Liver (tissue), 9 donors: ENCODE results near the gene TTF2. TPM values are rescaled to one million over a fixed set of nuclear protein-coding genes. Genes with fewer than 3 reads are reported as not detected.

Experiments
- DNase-seq: peaks from one replicate; pipeline ENCODE4 v3.0.0-alpha.2; 2017; ENCODE audit warnings: low spot score
- H3K27ac ChIP-seq, 2 donors: one replicate each; pipeline ENCODE4 v1.7.0; 2013; ENCODE audit warnings: inconsistent platforms in 2 of 2, low read length in 2 of 2, control low read depth in 1 of 2, low read depth in 1 of 2, mild to moderate bottlenecking in 1 of 2
- H3K27me3 ChIP-seq, 4 donors: one replicate each; pipeline versions ENCODE4 v1.6.1 to v1.7.0; 2013; ENCODE audit warnings: low read length in 3 of 4, inconsistent platforms in 1 of 4, mild to moderate bottlenecking in 1 of 4, moderate library complexity in 1 of 4; ENCODE audit not compliant: control insufficient read depth in 4 of 4, insufficient read depth in 4 of 4
- H3K36me3 ChIP-seq, 4 donors: one replicate each; pipeline versions ENCODE4 v1.6.1 to v1.7.0; 2013; ENCODE audit warnings: low read length in 3 of 4, mild to moderate bottlenecking in 3 of 4, low read depth in 1 of 4, moderate library complexity in 1 of 4; ENCODE audit not compliant: control insufficient read depth in 4 of 4, insufficient read depth in 3 of 4
- H3K4me1 ChIP-seq, 4 donors: one replicate each; pipeline versions ENCODE4 v1.6.1 to v1.7.0; 2013; ENCODE audit warnings: low read length in 3 of 4, mild to moderate bottlenecking in 3 of 4, moderate library complexity in 1 of 4; ENCODE audit not compliant: control insufficient read depth in 4 of 4, insufficient read depth in 4 of 4
- H3K4me3 ChIP-seq, 3 donors: one replicate each; pipeline versions ENCODE4 v1.6.1 to v1.7.0; 2013; ENCODE audit warnings: low read length in 3 of 3, control low read depth in 1 of 3, low read depth in 1 of 3, mild to moderate bottlenecking in 1 of 3
- H3K9ac ChIP-seq, 2 donors: one replicate each; pipeline ENCODE4 v1.7.0; 2013; ENCODE audit warnings: low read length in 2 of 2, mild to moderate bottlenecking in 2 of 2, moderate library complexity in 2 of 2, control low read depth in 1 of 2, low read depth in 1 of 2
- H3K9me3 ChIP-seq, 4 donors: one replicate each; pipeline versions ENCODE4 v1.6.1 to v1.7.0; 2013; ENCODE audit warnings: low read length in 3 of 4; ENCODE audit not compliant: control insufficient read depth in 4 of 4
- EGR1 ChIP-seq, 2 donors: IDR thresholded peaks; 2 replicates each; pipeline ENCODE4 v1.6.1; 2016 to 2018; ENCODE audit warnings: antibody characterized with exemption in 2 of 2, low read depth in 2 of 2
- FOXA1 ChIP-seq: IDR thresholded peaks from 2 replicates; pipeline ENCODE4 v1.6.1; 2016; ENCODE audit warnings: antibody characterized with exemption
- FOXA2 ChIP-seq: IDR thresholded peaks from 2 replicates; pipeline ENCODE4 v1.6.1; 2016; ENCODE audit warnings: antibody characterized with exemption
- GABPA ChIP-seq, 2 donors: IDR thresholded peaks in 1 of 2; conservative IDR thresholded peaks in 1 of 2; 2 replicates each; pipeline ENCODE4 v1.6.1; 2016; ENCODE audit warnings: antibody characterized with exemption in 2 of 2, mild to moderate bottlenecking in 1 of 2, moderate library complexity in 1 of 2
- HNF4A ChIP-seq, 2 donors: conservative IDR thresholded peaks; 2 replicates each; pipeline ENCODE4 v1.6.1; 2016; ENCODE audit warnings: antibody characterized with exemption in 2 of 2, mild to moderate bottlenecking in 2 of 2
- HNF4G ChIP-seq: IDR thresholded peaks from 2 replicates; pipeline ENCODE4 v1.6.1; 2016; ENCODE audit warnings: antibody characterized with exemption
- JUND ChIP-seq, 2 donors: IDR thresholded peaks; 2 replicates each; pipeline ENCODE4 v1.6.1; 2016; ENCODE audit warnings: antibody characterized with exemption in 2 of 2
- NR2F2 ChIP-seq: IDR thresholded peaks from 2 replicates; pipeline ENCODE4 v1.6.1; 2016; ENCODE audit warnings: antibody characterized with exemption
- RAD21 ChIP-seq, 2 donors: IDR thresholded peaks; 2 replicates each; pipeline ENCODE4 v1.6.1; 2016; ENCODE audit warnings: antibody characterized with exemption in 2 of 2, mild to moderate bottlenecking in 2 of 2
- RXRA ChIP-seq, 2 donors: IDR thresholded peaks; 2 replicates each; pipeline ENCODE4 v1.6.1; 2017 to 2018; ENCODE audit warnings: antibody characterized with exemption in 2 of 2, mild to moderate bottlenecking in 1 of 2
- SP1 ChIP-seq: IDR thresholded peaks from 2 replicates; pipeline ENCODE4 v1.6.1; 2018; ENCODE audit warnings: antibody characterized with exemption, mild to moderate bottlenecking
- YY1 ChIP-seq: IDR thresholded peaks from 2 replicates; pipeline ENCODE4 v1.6.1; 2016; ENCODE audit warnings: antibody characterized with exemption, mild to moderate bottlenecking
- WGBS: extraction: QIAGEN DNeasy Blood & Tissue Kit; methylation state at CpG from one replicate; pipeline ENCODE4 v1.1.7; 2013; 5-methylcytosine and 5-hydroxymethylcytosine counted together
- polyA plus RNA-seq, 2 donors: library from polyadenylated mRNA; stranded (reverse) in 1 of 2; unstranded in 1 of 2; fragments of 200-250 nt in 1 of 2; fragments of >200 nt in 1 of 2; fragmentation: Nextera tagmentation in 1 of 2; extraction: Ambion mirVana in 1 of 2; gene quantifications; one replicate each; pipeline versions ENCODE4 v1.2.1 to v1.2.3, GENCODE V29; 2013 to 2015
- total RNA-seq, 2 donors: library from RNA; depleted of rRNA; stranded (reverse); fragments of >200 nt; gene quantifications; one replicate each; pipeline ENCODE4 v1.2.3, GENCODE V29; 2014
- TF ChIP-seq, protein P1 (sequence below): IDR thresholded peaks from 2 replicates; pipeline ENCODE4 v1.6.1; 2016; ENCODE audit warnings: antibody characterized with exemption, mild to moderate bottlenecking
- TF ChIP-seq, protein P2 (sequence below): fragments of 150-350 bp; IDR thresholded peaks from 2 replicates; pipeline ENCODE4 v1.5.1; 2017; ENCODE audit warnings: improper control_type of control experiment, low read depth, low read length; ENCODE audit not compliant: missing input control
- TF ChIP-seq, protein P3 (sequence below): IDR thresholded peaks from 2 replicates; pipeline ENCODE4 v1.6.1; 2016; ENCODE audit warnings: antibody characterized with exemption
- TF ChIP-seq, protein P4 (sequence below): IDR thresholded peaks from 2 replicates; pipeline ENCODE4 v1.6.1; 2016; ENCODE audit warnings: antibody characterized with exemption
- TF ChIP-seq, protein P5 (sequence below): IDR thresholded peaks from 2 replicates; pipeline ENCODE4 v1.6.1; 2016; ENCODE audit warnings: antibody characterized with exemption
- donor health status: healthy.
- donor health status: healthy.
- donor health status: healthy.
- donor health status: healthy.
- donor health status: healthy.

Gene TTF2
- total and polyA plus RNA-seq, 4 donors, result 1.3 to 16.9 (median 2.8) TPM

DNA sequence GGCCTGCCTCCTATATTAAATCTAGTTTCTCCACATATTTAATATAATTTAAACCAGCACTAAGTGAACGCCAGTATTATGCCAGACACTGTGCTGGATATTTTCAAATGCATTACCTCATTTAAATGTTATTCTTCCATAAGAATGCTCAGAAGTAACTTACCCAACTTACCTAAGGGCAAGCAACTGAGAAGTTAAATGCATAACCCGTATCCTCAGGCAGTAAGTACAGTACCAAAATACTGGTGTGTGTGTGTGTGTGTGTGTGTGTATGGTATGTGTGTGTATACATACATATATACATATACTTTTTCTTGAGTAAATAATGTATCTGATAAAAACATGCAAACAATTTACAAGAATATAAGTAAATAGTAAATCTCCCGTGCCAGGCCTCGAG, 70.4 kb downstream of the TTF2 start:
- Histone ChIP-seq H3K27me3 (no peaks in the 10 kb centered on the region), H3K27ac (no peak overlapping the region), H3K36me3 (no peaks in the 10 kb centered on the region), H3K9ac (no peak overlapping the region), H3K4me1 (no peaks in the 10 kb centered on the region), H3K9me3 (no peaks in the 10 kb centered on the region), H3K4me3 (no peak overlapping the region)
- no peak for TF ChIP-seq HNF4G
- TF ChIP-seq, protein P1, sequence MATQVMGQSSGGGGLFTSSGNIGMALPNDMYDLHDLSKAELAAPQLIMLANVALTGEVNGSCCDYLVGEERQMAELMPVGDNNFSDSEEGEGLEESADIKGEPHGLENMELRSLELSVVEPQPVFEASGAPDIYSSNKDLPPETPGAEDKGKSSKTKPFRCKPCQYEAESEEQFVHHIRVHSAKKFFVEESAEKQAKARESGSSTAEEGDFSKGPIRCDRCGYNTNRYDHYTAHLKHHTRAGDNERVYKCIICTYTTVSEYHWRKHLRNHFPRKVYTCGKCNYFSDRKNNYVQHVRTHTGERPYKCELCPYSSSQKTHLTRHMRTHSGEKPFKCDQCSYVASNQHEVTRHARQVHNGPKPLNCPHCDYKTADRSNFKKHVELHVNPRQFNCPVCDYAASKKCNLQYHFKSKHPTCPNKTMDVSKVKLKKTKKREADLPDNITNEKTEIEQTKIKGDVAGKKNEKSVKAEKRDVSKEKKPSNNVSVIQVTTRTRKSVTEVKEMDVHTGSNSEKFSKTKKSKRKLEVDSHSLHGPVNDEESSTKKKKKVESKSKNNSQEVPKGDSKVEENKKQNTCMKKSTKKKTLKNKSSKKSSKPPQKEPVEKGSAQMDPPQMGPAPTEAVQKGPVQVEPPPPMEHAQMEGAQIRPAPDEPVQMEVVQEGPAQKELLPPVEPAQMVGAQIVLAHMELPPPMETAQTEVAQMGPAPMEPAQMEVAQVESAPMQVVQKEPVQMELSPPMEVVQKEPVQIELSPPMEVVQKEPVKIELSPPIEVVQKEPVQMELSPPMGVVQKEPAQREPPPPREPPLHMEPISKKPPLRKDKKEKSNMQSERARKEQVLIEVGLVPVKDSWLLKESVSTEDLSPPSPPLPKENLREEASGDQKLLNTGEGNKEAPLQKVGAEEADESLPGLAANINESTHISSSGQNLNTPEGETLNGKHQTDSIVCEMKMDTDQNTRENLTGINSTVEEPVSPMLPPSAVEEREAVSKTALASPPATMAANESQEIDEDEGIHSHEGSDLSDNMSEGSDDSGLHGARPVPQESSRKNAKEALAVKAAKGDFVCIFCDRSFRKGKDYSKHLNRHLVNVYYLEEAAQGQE, result no peak
- TF ChIP-seq FOXA2, result no peak
- TF ChIP-seq, protein P2, sequence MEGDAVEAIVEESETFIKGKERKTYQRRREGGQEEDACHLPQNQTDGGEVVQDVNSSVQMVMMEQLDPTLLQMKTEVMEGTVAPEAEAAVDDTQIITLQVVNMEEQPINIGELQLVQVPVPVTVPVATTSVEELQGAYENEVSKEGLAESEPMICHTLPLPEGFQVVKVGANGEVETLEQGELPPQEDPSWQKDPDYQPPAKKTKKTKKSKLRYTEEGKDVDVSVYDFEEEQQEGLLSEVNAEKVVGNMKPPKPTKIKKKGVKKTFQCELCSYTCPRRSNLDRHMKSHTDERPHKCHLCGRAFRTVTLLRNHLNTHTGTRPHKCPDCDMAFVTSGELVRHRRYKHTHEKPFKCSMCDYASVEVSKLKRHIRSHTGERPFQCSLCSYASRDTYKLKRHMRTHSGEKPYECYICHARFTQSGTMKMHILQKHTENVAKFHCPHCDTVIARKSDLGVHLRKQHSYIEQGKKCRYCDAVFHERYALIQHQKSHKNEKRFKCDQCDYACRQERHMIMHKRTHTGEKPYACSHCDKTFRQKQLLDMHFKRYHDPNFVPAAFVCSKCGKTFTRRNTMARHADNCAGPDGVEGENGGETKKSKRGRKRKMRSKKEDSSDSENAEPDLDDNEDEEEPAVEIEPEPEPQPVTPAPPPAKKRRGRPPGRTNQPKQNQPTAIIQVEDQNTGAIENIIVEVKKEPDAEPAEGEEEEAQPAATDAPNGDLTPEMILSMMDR, result no peak
- TF ChIP-seq, protein P3, sequence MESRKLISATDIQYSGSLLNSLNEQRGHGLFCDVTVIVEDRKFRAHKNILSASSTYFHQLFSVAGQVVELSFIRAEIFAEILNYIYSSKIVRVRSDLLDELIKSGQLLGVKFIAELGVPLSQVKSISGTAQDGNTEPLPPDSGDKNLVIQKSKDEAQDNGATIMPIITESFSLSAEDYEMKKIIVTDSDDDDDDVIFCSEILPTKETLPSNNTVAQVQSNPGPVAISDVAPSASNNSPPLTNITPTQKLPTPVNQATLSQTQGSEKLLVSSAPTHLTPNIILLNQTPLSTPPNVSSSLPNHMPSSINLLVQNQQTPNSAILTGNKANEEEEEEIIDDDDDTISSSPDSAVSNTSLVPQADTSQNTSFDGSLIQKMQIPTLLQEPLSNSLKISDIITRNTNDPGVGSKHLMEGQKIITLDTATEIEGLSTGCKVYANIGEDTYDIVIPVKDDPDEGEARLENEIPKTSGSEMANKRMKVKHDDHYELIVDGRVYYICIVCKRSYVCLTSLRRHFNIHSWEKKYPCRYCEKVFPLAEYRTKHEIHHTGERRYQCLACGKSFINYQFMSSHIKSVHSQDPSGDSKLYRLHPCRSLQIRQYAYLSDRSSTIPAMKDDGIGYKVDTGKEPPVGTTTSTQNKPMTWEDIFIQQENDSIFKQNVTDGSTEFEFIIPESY, result no peak
- TF ChIP-seq, protein P4, sequence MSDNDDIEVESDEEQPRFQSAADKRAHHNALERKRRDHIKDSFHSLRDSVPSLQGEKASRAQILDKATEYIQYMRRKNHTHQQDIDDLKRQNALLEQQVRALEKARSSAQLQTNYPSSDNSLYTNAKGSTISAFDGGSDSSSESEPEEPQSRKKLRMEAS, result no peak
- TF ChIP-seq SP1, result no peak
- TF ChIP-seq FOXA1, result no peak
- no peak for TF ChIP-seq RXRA (IDR thresholded peaks at IDR 0.05)
- no peak for TF ChIP-seq NR2F2
- no peak for TF ChIP-seq JUND (IDR thresholded peaks at IDR 0.05)
- TF ChIP-seq EGR1 (IDR thresholded peaks at IDR 0.05; ENCODE audit: low read depth in 2 of 2), result no peak
- TF ChIP-seq RAD21 (IDR thresholded peaks at IDR 0.05), result no peak
- no peak for TF ChIP-seq GABPA (IDR thresholded peaks at IDR 0.05 in 1 of 2, conservative IDR thresholded peaks at IDR 0.05 in 1 of 2)
- no peak for TF ChIP-seq YY1
- 93% methylated on average over 4 of the region's 4 CpGs for WGBS
- DNase-seq, result no peak

DNA sequence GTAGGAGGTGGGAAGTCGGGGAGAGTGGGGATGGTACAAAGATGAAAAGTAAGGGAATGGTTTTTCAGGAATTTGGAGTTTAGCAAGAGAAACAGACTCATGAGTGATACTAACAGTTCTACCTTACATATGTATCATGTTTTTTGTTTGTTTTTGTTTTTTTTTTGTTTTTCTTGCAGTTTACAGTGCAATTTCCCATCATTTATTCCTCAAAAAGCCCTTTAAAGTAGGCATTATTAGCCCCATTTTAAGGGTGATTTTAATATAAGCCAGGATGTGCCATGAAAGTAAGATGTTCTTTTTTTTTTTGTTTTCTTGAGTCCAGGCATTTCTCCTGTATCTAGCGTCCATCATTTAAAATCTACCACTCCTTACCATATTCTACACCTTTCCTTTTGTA, 75.2 kb downstream of the TTF2 start:
- 70% methylated on average over 2 of the region's 2 CpGs for WGBS
- no peaks in the 10 kb centered on the region for H3K9me3 ChIP-seq
- no peaks in the 10 kb centered on the region for H3K36me3 ChIP-seq
- H3K27me3 ChIP-seq, result no peaks in the 10 kb centered on the region
- H3K27ac ChIP-seq, result no peak overlapping the region
- H3K9ac ChIP-seq, result no peak overlapping the region
- DNase-seq, result no peak
- TF ChIP-seq, protein P5, sequence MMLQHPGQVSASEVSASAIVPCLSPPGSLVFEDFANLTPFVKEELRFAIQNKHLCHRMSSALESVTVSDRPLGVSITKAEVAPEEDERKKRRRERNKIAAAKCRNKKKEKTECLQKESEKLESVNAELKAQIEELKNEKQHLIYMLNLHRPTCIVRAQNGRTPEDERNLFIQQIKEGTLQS, result no peak
- TF ChIP-seq, protein P1, result no peak
- TF ChIP-seq RXRA (IDR thresholded peaks at IDR 0.05), result no peak
- no peak for TF ChIP-seq GABPA (IDR thresholded peaks at IDR 0.05 in 1 of 2, conservative IDR thresholded peaks at IDR 0.05 in 1 of 2)
- TF ChIP-seq HNF4A (conservative IDR thresholded peaks at IDR 0.05), result no peak
- no peak for TF ChIP-seq SP1
- TF ChIP-seq FOXA1, result no peak
- H3K4me1 ChIP-seq, result no peaks in the 10 kb centered on the region
- no peak overlapping the region for H3K4me3 ChIP-seq
